Esophagus squamous epithelium (tissue), 4 donors: Measurements from ENCODE around the gene FETUB.

Experiments
- POLR2A ChIP-seq, 4 donors: fragments of 450-650 bp; IDR thresholded peaks; one replicate each; pipeline ENCODE4 v1.6.1; 2017; ENCODE audit warnings: antibody characterized with exemption in 4 of 4, mild to moderate bottlenecking in 4 of 4, moderate library complexity in 3 of 4
- TF ChIP-seq, protein P1 (sequence below), 6 experiments: fragments of 450-650 bp in 4 of 6; fragments of 200-600 bp in 2 of 6; sonication (generic) in 2 of 6; IDR thresholded peaks; one replicate each; pipeline ENCODE4 v1.5.1; 2016 to 2019; ENCODE audit warnings: antibody characterized with exemption in 6 of 6, mild to moderate bottlenecking in 4 of 6, moderate library complexity in 4 of 6

DNA sequence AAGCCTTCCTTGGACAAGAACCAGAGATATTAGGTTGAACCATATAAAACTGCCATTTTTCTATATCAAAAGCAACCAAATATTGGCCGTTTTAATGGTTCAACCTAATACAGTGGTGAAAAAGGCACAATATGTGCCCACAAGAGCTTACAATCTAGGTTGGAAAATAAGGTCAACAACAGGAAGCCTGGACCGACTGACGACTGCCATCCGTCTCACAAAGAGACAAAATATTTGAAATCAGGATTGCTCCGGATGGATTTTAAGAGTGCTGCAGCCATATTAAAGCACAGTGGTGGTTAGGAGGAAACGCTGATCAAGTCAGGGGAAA lies 26.0 kb upstream of the FETUB start:
- TF ChIP-seq, protein P1, sequence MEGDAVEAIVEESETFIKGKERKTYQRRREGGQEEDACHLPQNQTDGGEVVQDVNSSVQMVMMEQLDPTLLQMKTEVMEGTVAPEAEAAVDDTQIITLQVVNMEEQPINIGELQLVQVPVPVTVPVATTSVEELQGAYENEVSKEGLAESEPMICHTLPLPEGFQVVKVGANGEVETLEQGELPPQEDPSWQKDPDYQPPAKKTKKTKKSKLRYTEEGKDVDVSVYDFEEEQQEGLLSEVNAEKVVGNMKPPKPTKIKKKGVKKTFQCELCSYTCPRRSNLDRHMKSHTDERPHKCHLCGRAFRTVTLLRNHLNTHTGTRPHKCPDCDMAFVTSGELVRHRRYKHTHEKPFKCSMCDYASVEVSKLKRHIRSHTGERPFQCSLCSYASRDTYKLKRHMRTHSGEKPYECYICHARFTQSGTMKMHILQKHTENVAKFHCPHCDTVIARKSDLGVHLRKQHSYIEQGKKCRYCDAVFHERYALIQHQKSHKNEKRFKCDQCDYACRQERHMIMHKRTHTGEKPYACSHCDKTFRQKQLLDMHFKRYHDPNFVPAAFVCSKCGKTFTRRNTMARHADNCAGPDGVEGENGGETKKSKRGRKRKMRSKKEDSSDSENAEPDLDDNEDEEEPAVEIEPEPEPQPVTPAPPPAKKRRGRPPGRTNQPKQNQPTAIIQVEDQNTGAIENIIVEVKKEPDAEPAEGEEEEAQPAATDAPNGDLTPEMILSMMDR (IDR thresholded peaks at IDR 0.05) = no peak
- no peak for TF ChIP-seq POLR2A (IDR thresholded peaks at IDR 0.05)
